Measurements from ENCODE around the gene ENPP5. TPM values are rescaled to one million over a fixed set of nuclear protein-coding genes. Genes with fewer than 3 reads are reported as not detected.

Gene ENPP5
- total and polyA plus RNA-seq, 2 of the 4 experiments (the other 2 are of a cell fraction), result under 0.01 TPM; not detected in 1

GRCh38 chr6:46215777-46216176 is 45.0 kb upstream of the ENPP5 start:
- Histone ChIP-seq H3K4ac (ENCODE audit: low read depth, low read length) (no peak overlapping the region), H3K14ac (replicated peaks; ENCODE audit: low read depth, low read length) (no peak overlapping the region), H4K5ac (ENCODE audit: low read depth, low read length) (no peak overlapping the region), H2AK9ac (replicated peaks; ENCODE audit: low read depth, low read length, poor library complexity) (no peak overlapping the region), H2BK20ac (ENCODE audit: low read depth, low read length) (no peak overlapping the region), H2BK120ac (ENCODE audit: low read depth, low read length) (no peak overlapping the region), H3K9ac (ENCODE audit: low read depth, low read length) (no peak overlapping the region), H3K4me2 (ENCODE audit: low read depth, low read length) (no peak overlapping the region), H4K20me1 (ENCODE audit: insufficient read depth, low read length) (no peaks in the 10 kb centered on the region), H4K8ac (ENCODE audit: low read depth in 2 of 2, low read length in 2 of 2) (no peak overlapping the region), H3K9me1 (ENCODE audit: insufficient read depth, low read length) (no peaks in the 10 kb centered on the region), H3K4me1 (ENCODE audit: control insufficient read depth, insufficient read depth, low read length) (no peaks in the 10 kb centered on the region), H2BK5ac (ENCODE audit: low read depth, low read length, poor library complexity, severe bottlenecking) (no peak overlapping the region), H3K27ac (ENCODE audit: insufficient read depth, low read length) (no peak overlapping the region), H2AFZ (replicated peaks; ENCODE audit: low read length, poor library complexity) (no peak overlapping the region), H2BK15ac (ENCODE audit: low read depth, low read length) (no peak overlapping the region), H3K36me3 (ENCODE audit: control insufficient read depth, insufficient read depth, low read length) (no peaks in the 10 kb centered on the region), H3K56ac (ENCODE audit: extremely low read depth, insufficient read depth, low read length) (no peak overlapping the region), H3K79me1 (ENCODE audit: low read depth in 1 of 2, low read length in 2 of 2) (no peaks in the 10 kb centered on the region), H3K23ac (ENCODE audit: low read depth, low read length) (no peak overlapping the region), H4K91ac (ENCODE audit: insufficient read depth, low read depth, low read length) (no peak overlapping the region), H3K4me3 (ENCODE audit: insufficient read depth, low read depth, low read length) (no peak overlapping the region), H3K9me3 (ENCODE audit: control insufficient read depth, insufficient read depth, low read length) (no peaks in the 10 kb centered on the region), H2AK5ac (ENCODE audit: low read depth, low read length) (no peak overlapping the region), H3K18ac (ENCODE audit: low read depth, low read length) (no peak overlapping the region), H3K27me3 (ENCODE audit: control insufficient read depth, insufficient read depth, low read length) (no peaks in the 10 kb centered on the region)
- BruUV-seq (replicated peaks), result no TSS peak
- DNase-seq (no peak), ATAC-seq (ENCODE audit: low read depth) (no peak)
- no CpG with 5 or more reads among the region's 4 CpGs for WGBS, 2 experiments (ENCODE audit: extremely low coverage in 2 of 2, insufficient read length in 1 of 2)
- CTCF ChIA-PET, result interaction anchor here (0.6 kb wide), 1 partner anchor 78 kb away, joined by 3 read pairs; no protein-coding TSS in a partner anchor
- TF ChIP-seq MAFK (IDR thresholded peaks at IDR 0.05; ENCODE audit: low read depth, low read length) (peak; percentile 22; the same call in 1 of the 2 replicates), CEBPB (IDR thresholded peaks at IDR 0.05; ENCODE audit: low read depth, low read length) (no peak)
- POLR2A ChIA-PET (ENCODE audit: unreplicated experiment), result no interaction called here
- intact Hi-C loops (cut with micrococcal nuclease), result no loop called here
- dilution Hi-C loops (cut with HindIII; ENCODE audit: low sequenced_read_pairs, unreplicated experiment), result no loop called here
- in situ Hi-C loops (cut with MboI; ENCODE audit: low sequenced_read_pairs), result no loop called here
